ENCODE data around the gene ATP8B3. TPM values are rescaled to one million over a fixed set of nuclear protein-coding genes. Genes with fewer than 3 reads are reported as not detected.

The ATP8B3 gene
- 2.7 and 4.7 TPM in 2 replicates for polyA plus RNA-seq (2011; rRNA removed)
- 4.8 and 6.9 TPM in 2 replicates for polyA plus RNA-seq (2012; cell fraction: cytosol; rRNA removed)
- polyA plus RNA-seq (2012; cell fraction: nucleus; rRNA removed) = 19.2 and 19.8 TPM in 2 replicates
- 3.2 to 4.2 TPM (median 3.9 TPM) in 3 replicates for polyA plus RNA-seq (2017; fragmentation: RNase III; extraction: RNeasy Plus Mini Kit Qiagen cat#74134 plus additional on column Dnase treatment)
- polyA minus RNA-seq (2011; rRNA and poly(A)+ RNA removed) = 4.5 and 6.4 TPM in 2 replicates

- Histone ChIP-seq H3K4me1 (peaks cover 13% of the 10 kb centered on the region), H3K4me3 (peak within 1 kb of the TSS; percentile 81), H3K4me2 (peak within 1 kb of the TSS; percentile 100), H3K27ac (peak within 1 kb of the TSS; percentile 92 to 96), H3K9me3 (no peaks in the 10 kb centered on the region)
- peak in 1 of 2 experiments; percentile 56 for DNase-seq (ENCODE audit: low read depth in 1 of 2, low spot score in 1 of 2)
- no CpG with 5 or more reads among the region's 48 CpGs for WGBS (ENCODE audit: missing lambda C conversion rate)
- FAIRE-seq = no peak
- POLR2A ChIA-PET = no interaction called here
- TF ChIP-seq E2F6 (IDR thresholded peaks at IDR 0.05; ENCODE audit: borderline replicate concordance, low read depth) = no peak
- TF ChIP-seq ATOH8 (CRISPR knock-in tag; IDR thresholded peaks at IDR 0.05; ENCODE audit: low read depth) = no peak
- TF ChIP-seq ELK1 (IDR thresholded peaks at IDR 0.05; ENCODE audit: low read depth, low read length) = no peak
- TF ChIP-seq TP53 (CRISPR knock-in tag; IDR thresholded peaks at IDR 0.05) = no peak
- peak in 1 of 2 experiments; percentile 43; a peak in 1 of 5 replicates for TF ChIP-seq JUN (IDR thresholded peaks at IDR 0.05)
- TF ChIP-seq EHMT2 (IDR thresholded peaks at IDR 0.05; ENCODE audit: low read depth) = no peak
- TF ChIP-seq FOSL2 (IDR thresholded peaks at IDR 0.05) = no peak
- no peak for TF ChIP-seq FOSL2 (CRISPR knock-in tag; IDR thresholded peaks at IDR 0.05)
- no peak for TF ChIP-seq RFX5 (IDR thresholded peaks at IDR 0.05)
- no peak for TF ChIP-seq HOXA7 (CRISPR knock-in tag; IDR thresholded peaks at IDR 0.05)
- no peak for TF ChIP-seq BCL3 (IDR thresholded peaks at IDR 0.05)
- TF ChIP-seq ZFP36 (IDR thresholded peaks at IDR 0.05; ENCODE audit: borderline replicate concordance, partially characterized antibody) = peak; percentile 81
- peak; percentile 48 to 60 for ATAC-seq
- CTCF ChIA-PET = interaction anchor here (0.5 to 3.6 kb wide), 7 partner anchors 14 to 139 kb away, joined by 3 to 13 read pairs (median 5); no protein-coding TSS in a partner anchor
Measured at GRCh38 chr19:1811942-1812425, at the start of gene ATP8B3. Gene ATP8B3, minus strand, starts transcription at chr19:1812276. Its CDS starts 540 bp downstream, at chr19:1811736.

- ChIA-PET POLR2A (no interaction called here), CTCF (no interaction called here)
- TF ChIP-seq MAX (IDR thresholded peaks at IDR 0.05) (0 out of 2 replicates have a peak, but pooled peaks have one; percentile 17), JUNB (IDR thresholded peaks at IDR 0.05) (no peak), NR3C1 (IDR thresholded peaks at IDR 0.05) (no peak), ZNF302 (CRISPR knock-in tag; IDR thresholded peaks at IDR 0.05) (no peak), RNF2 (IDR thresholded peaks at IDR 0.05; ENCODE audit: borderline replicate concordance, low read depth) (no peak)
- Histone ChIP-seq H3K9me3 (no peaks in the 10 kb centered on the region), H3K4me2 (peak overlapping the region; percentile 99), H3K27ac (peak overlapping the region; percentile 99 to 100), H3K4me3 (peak overlapping the region; percentile 68), H3K4me1 (peaks cover 51% of the 10 kb centered on the region)
- WGBS (ENCODE audit: missing lambda C conversion rate) = 2% methylated on average over 20 of the region's 23 CpGs
- DNase-seq (ENCODE audit: low read depth in 1 of 2, low spot score in 1 of 2) (no peak), FAIRE-seq (no peak), ATAC-seq (no peak)
Measured at GRCh38 chr19:1861599-1862031, 49.5 kb upstream of the ATP8B3 start.
